Measurements from ENCODE around the gene NAALADL1.

Gene NAALADL1

DNA sequence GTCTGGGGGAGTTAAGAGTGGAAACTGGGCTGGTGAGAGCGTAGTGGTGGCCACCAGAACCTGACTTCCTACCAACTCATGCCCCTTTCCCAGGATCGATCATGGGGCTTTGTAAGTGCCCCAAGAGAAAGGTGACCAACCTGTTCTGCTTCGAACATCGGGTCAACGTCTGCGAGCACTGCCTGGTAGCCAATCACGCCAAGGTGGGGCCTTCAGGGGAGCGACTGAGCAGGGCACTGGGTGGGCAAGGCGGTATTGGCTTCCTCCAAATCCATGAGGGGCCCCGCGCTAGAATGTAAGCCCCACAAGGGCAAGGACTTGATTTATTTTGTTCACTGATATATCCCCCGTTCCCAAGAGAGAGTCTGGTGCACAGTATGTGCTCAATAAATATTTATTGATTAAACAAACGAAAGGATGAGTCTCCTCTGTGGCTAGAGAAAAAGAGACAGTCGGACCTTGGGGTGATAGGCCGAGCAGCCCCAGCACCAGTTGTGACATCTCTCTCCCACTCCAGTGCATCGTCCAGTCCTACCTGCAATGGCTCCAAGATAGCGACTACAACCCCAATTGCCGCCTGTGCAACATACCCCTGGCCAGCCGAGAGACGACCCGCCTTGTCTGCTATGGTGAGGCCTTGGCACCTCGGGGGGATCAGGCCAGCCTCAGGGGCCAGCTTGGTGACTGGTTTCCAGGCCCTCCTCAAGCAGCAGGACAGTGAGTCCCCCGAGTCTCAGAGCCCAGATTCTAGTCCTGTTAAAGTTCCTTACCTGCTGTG lies 26.4 kb upstream of the NAALADL1 start:
- TF ChIP-seq MYC (IDR thresholded peaks at IDR 0.05; ENCODE audit: low read depth, low read length) (no peak), POLR2A (IDR thresholded peaks at IDR 0.05; ENCODE audit: extremely low read depth, insufficient read length) (no peak)
- TF ChIP-seq, protein P1, sequence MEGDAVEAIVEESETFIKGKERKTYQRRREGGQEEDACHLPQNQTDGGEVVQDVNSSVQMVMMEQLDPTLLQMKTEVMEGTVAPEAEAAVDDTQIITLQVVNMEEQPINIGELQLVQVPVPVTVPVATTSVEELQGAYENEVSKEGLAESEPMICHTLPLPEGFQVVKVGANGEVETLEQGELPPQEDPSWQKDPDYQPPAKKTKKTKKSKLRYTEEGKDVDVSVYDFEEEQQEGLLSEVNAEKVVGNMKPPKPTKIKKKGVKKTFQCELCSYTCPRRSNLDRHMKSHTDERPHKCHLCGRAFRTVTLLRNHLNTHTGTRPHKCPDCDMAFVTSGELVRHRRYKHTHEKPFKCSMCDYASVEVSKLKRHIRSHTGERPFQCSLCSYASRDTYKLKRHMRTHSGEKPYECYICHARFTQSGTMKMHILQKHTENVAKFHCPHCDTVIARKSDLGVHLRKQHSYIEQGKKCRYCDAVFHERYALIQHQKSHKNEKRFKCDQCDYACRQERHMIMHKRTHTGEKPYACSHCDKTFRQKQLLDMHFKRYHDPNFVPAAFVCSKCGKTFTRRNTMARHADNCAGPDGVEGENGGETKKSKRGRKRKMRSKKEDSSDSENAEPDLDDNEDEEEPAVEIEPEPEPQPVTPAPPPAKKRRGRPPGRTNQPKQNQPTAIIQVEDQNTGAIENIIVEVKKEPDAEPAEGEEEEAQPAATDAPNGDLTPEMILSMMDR (IDR thresholded peaks at IDR 0.05; ENCODE audit: low read depth, low read length): no peak
- TF ChIP-seq, protein P2, sequence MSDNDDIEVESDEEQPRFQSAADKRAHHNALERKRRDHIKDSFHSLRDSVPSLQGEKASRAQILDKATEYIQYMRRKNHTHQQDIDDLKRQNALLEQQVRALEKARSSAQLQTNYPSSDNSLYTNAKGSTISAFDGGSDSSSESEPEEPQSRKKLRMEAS (IDR thresholded peaks at IDR 0.05; ENCODE audit: low read depth, low read length): no peak
- peak overlapping the region; percentile 96 for H3K4me3 ChIP-seq (ENCODE audit: low read depth, low read length)
- no peak for DNase-seq (ENCODE audit: low read depth)

- DNase-seq (ENCODE audit: low read depth): peak; percentile 97
- TF ChIP-seq, protein P2 (IDR thresholded peaks at IDR 0.05; ENCODE audit: low read depth, low read length): peak; percentile 72; the same call in 1 of the 2 replicates
- TF ChIP-seq POLR2A (IDR thresholded peaks at IDR 0.05; ENCODE audit: extremely low read depth, insufficient read length) (peak; percentile 77), MYC (IDR thresholded peaks at IDR 0.05; ENCODE audit: low read depth, low read length) (peak; percentile 60)
- TF ChIP-seq, protein P1 (IDR thresholded peaks at IDR 0.05; ENCODE audit: low read depth, low read length): no peak
- peak within 1 kb of the TSS; percentile 96 for H3K4me3 ChIP-seq (ENCODE audit: low read depth, low read length)
Observed at GRCh38 chr11:65083834-65084597, 25.7 kb upstream of the NAALADL1 start, which contains the start of the genes CDCA5 and ZFPL1. TSS of gene CDCA5 (minus strand) at chr11:65084040. CDS start at chr11:65083978, 62 bp downstream. TSS of gene ZFPL1 (plus strand) at chr11:65084222. CDS start at chr11:65084699, 477 bp downstream.

- TF ChIP-seq, protein P1 (IDR thresholded peaks at IDR 0.05; ENCODE audit: low read depth, low read length): no peak
- TF ChIP-seq MYC (IDR thresholded peaks at IDR 0.05; ENCODE audit: low read depth, low read length): no peak
- no peak for TF ChIP-seq POLR2A (IDR thresholded peaks at IDR 0.05; ENCODE audit: extremely low read depth, insufficient read length)
- TF ChIP-seq, protein P2 (IDR thresholded peaks at IDR 0.05; ENCODE audit: low read depth, low read length): no peak
- peak overlapping the region; percentile 96 for H3K4me3 ChIP-seq (ENCODE audit: low read depth, low read length)
- DNase-seq (ENCODE audit: low read depth): no peak
Observed at GRCh38 chr11:65083134-65083833, 24.9 kb upstream of the NAALADL1 start.

- H3K4me3 ChIP-seq (ENCODE audit: low read depth, low read length): peak overlapping the region; percentile 10
- TF ChIP-seq POLR2A (IDR thresholded peaks at IDR 0.05; ENCODE audit: extremely low read depth, insufficient read length) (no peak), MYC (IDR thresholded peaks at IDR 0.05; ENCODE audit: low read depth, low read length) (no peak)
- TF ChIP-seq, protein P1 (IDR thresholded peaks at IDR 0.05; ENCODE audit: low read depth, low read length): no peak
- TF ChIP-seq, protein P2 (IDR thresholded peaks at IDR 0.05; ENCODE audit: low read depth, low read length): no peak
- DNase-seq (ENCODE audit: low read depth): no peak
Observed at GRCh38 chr11:65078786-65079342, 20.5 kb upstream of the NAALADL1 start.

GRCh38 chr11:65078151-65078550 lies 19.8 kb upstream of the NAALADL1 start:
- H3K4me3 ChIP-seq (ENCODE audit: low read depth, low read length): peak overlapping the region; percentile 10
- peak; percentile 74 for DNase-seq (ENCODE audit: low read depth)
- TF ChIP-seq, protein P2 (IDR thresholded peaks at IDR 0.05; ENCODE audit: low read depth, low read length): peak; percentile 72
- TF ChIP-seq POLR2A (IDR thresholded peaks at IDR 0.05; ENCODE audit: extremely low read depth, insufficient read length) (no peak), MYC (IDR thresholded peaks at IDR 0.05; ENCODE audit: low read depth, low read length) (peak; percentile 78)
- TF ChIP-seq, protein P1 (IDR thresholded peaks at IDR 0.05; ENCODE audit: low read depth, low read length): peak; percentile 69

Measured in NB4 (cell line).